Loucy (cell line): ENCODE data around the gene KIFC1.
A peak's percentile ranks its signal among the peaks of the same experiment; 100 is the strongest.

Experiments used
- H2AFZ ChIP-seq: fragments of 200-600 bp; sonication (generic); 2 replicates; pipeline ENCODE4 v1.6.0; 2016; ENCODE audit warnings: antibody characterized with exemption, mild to moderate bottlenecking, low read length, moderate library complexity
- H3F3A ChIP-seq: fragments of 200-600 bp; 2 replicates; pipeline ENCODE4 v1.6.0; 2016; ENCODE audit warnings: antibody characterized with exemption, low read depth, mild to moderate bottlenecking
- H3K27me3 ChIP-seq: fragments of 200-600 bp; sonication (generic); 2 replicates; pipeline ENCODE4 v1.6.1; 2014; ENCODE audit warnings: low read length, mild to moderate bottlenecking; ENCODE audit not compliant: insufficient read depth, poor library complexity, severe bottlenecking
- H3K36me3 ChIP-seq: fragments of 200-600 bp; sonication (generic); 2 replicates; pipeline ENCODE4 v1.6.1; 2016; ENCODE audit warnings: low read length; ENCODE audit not compliant: insufficient read depth
- H3K4me1 ChIP-seq: fragments of 200-600 bp; sonication (generic); 2 replicates; pipeline ENCODE4 v1.5.1; 2014; ENCODE audit warnings: low read length, mild to moderate bottlenecking; ENCODE audit not compliant: insufficient read depth, poor library complexity, severe bottlenecking
- H3K4me2 ChIP-seq: fragments of 200-600 bp; sonication (generic); 2 replicates; pipeline ENCODE4 v1.6.0; 2014; ENCODE audit warnings: antibody characterized with exemption, low read length, low read depth, mild to moderate bottlenecking; ENCODE audit not compliant: poor library complexity, severe bottlenecking
- H3K4me3 ChIP-seq: fragments of 200-600 bp; sonication (generic); 2 replicates; pipeline ENCODE4 v1.5.1; 2014; ENCODE audit warnings: low read length, mild to moderate bottlenecking, mixed read lengths; ENCODE audit not compliant: poor library complexity, severe bottlenecking
- H3K79me2 ChIP-seq: fragments of 200-600 bp; sonication (generic); 2 replicates; pipeline ENCODE4 v1.6.1; 2014; ENCODE audit warnings: low read length; ENCODE audit not compliant: insufficient read depth
- H3K9ac ChIP-seq: fragments of 200-600 bp; sonication (generic); 2 replicates; pipeline ENCODE4 v1.6.0; 2014; ENCODE audit warnings: mild to moderate bottlenecking, low read depth, low read length, moderate library complexity; ENCODE audit not compliant: poor library complexity, severe bottlenecking
- H3K9me2 ChIP-seq: fragments of 200-600 bp; sonication (generic); replicated peaks from 2 replicates; pipeline ENCODE4 v1.6.1; 2016; ENCODE audit warnings: low read depth, low read length, mixed read lengths
- H3K9me3 ChIP-seq: fragments of 200-600 bp; sonication (generic); 2 replicates; pipeline ENCODE4 v1.6.1; 2014; ENCODE audit warnings: mild to moderate bottlenecking, antibody characterized with exemption, low read length, low read depth; ENCODE audit not compliant: insufficient read depth
- H4K20me1 ChIP-seq: fragments of 200-600 bp; sonication (generic); 2 replicates; pipeline ENCODE4 v1.6.0; 2014; ENCODE audit warnings: antibody characterized with exemption, low read length, mild to moderate bottlenecking; ENCODE audit not compliant: insufficient read depth, poor library complexity, severe bottlenecking
- CTCF ChIP-seq: fragments of 200-600 bp; sonication (generic); conservative IDR thresholded peaks from 2 replicates; pipeline ENCODE4 v1.5.1; 2014; ENCODE audit warnings: mild to moderate bottlenecking, antibody characterized with exemption, low read length
- EZH2phosphoT487 ChIP-seq: fragments of 200-600 bp; IDR thresholded peaks from 2 replicates; pipeline ENCODE4 v1.6.1; 2018; ENCODE audit warnings: antibody characterized with exemption, mild to moderate bottlenecking, moderate library complexity, borderline replicate concordance

KIFC1 gene

DNA sequence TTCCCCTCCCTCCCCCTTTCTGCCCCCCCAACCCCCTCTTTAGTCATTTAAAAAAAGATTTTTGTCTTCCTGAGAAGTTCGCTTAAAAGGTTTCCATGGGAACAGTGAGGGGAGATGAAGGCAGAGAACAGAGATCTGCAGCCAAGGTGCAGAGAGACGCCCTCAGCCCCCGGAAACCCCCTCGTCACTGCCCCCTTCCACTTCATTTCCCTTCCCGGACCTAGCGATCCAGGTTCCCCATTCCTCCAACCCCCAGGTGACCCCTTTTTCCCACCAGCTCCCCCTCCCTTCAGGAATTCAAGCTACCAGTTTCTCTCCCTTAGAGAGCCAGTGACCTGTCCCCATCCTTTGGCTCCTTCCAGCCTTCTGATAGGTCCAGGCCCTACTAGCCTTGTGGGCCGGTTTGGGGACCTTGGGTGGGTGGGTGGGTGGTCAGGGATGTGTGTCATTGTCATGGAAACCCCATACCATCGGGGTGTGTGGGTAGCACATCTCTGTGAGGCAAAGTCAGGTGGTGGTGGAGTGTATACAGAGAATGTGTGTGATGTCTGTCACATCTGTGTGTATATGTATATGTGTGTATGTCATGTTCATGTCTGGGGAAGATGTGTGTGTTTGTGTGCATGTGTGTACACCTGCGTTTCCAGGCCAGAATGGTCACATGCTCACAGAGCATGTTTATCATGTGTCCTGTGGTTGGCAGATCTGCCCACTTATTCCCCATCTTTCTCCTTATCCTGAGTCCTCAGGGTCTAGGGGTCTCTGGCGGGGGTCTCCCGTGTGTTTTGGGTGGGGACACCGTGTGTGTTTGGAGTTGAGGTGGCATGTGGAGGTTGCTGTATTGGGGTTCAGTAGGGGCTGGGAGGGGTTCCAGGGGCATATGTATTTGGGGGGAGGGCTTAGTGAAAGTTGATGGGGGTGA, 35.2 kb downstream of the KIFC1 start:
- H4K20me1 ChIP-seq: peaks cover 25% of the 10 kb centered on the region

GRCh38 chr6:33427585-33428223, 36.1 kb downstream of the KIFC1 start:
- Histone ChIP-seq H3K9ac (peak overlapping the region; percentile 34), H3K36me3 (no peaks in the 10 kb centered on the region), H3F3A (0 out of 2 replicates have a peak, but pooled peaks cover 4% of the 10 kb centered on the region), H3K9me2 (no peaks in the 10 kb centered on the region), H4K20me1 (peaks cover 25% of the 10 kb centered on the region), H3K4me3 (peak overlapping the region; percentile 74), H3K4me2 (peak overlapping the region; percentile 91), H3K79me2 (peaks cover 26% of the 10 kb centered on the region; the same call in 1 of the 2 replicates), H3K4me1 (peaks cover 46% of the 10 kb centered on the region), H3K9me3 (no peaks in the 10 kb centered on the region), H2AFZ (no peak overlapping the region), H3K27me3 (no peaks in the 10 kb centered on the region)
- TF ChIP-seq EZH2phosphoT487: no peak
- TF ChIP-seq CTCF: 0 out of 2 replicates have a peak, but pooled peaks have one; percentile 9

More for the DNA sequence above, 35.2 kb downstream of the KIFC1 start:
- Histone ChIP-seq H3K27me3 (no peaks in the 10 kb centered on the region), H3K4me3 (peak overlapping the region; percentile 84), H3K36me3 (no peaks in the 10 kb centered on the region), H3K9ac (peak overlapping the region; percentile 34), H3F3A (0 out of 2 replicates have a peak, but pooled peaks cover 4% of the 10 kb centered on the region), H3K9me3 (no peaks in the 10 kb centered on the region), H3K4me2 (peak overlapping the region; percentile 91), H2AFZ (no peak overlapping the region), H3K4me1 (peaks cover 46% of the 10 kb centered on the region), H3K79me2 (peaks cover 26% of the 10 kb centered on the region; the same call in 1 of the 2 replicates), H3K9me2 (no peaks in the 10 kb centered on the region)
- TF ChIP-seq CTCF: no peak

GRCh38 chr6:33428224-33428965, 36.8 kb downstream of the KIFC1 start:
- TF ChIP-seq EZH2phosphoT487 (no peak), CTCF (peak; percentile 65)
- no peaks in the 10 kb centered on the region for H3K9me3 ChIP-seq
- H4K20me1 ChIP-seq: peaks cover 25% of the 10 kb centered on the region
- peaks cover 26% of the 10 kb centered on the region; the same call in 1 of the 2 replicates for H3K79me2 ChIP-seq
- peak overlapping the region; percentile 15 for H3K9ac ChIP-seq
- peak overlapping the region; percentile 72 for H3K4me2 ChIP-seq
- no peak overlapping the region for H2AFZ ChIP-seq
- peaks cover 46% of the 10 kb centered on the region for H3K4me1 ChIP-seq
- 0 out of 2 replicates have a peak, but pooled peaks cover 4% of the 10 kb centered on the region for H3F3A ChIP-seq
- H3K4me3 ChIP-seq: peak overlapping the region; percentile 65
- H3K9me2 ChIP-seq: no peaks in the 10 kb centered on the region
- H3K36me3 ChIP-seq: no peaks in the 10 kb centered on the region
- no peaks in the 10 kb centered on the region for H3K27me3 ChIP-seq
